ENCODE measurements around the gene APLP1. TPM values are rescaled to one million over a fixed set of nuclear protein-coding genes. Genes with fewer than 3 reads are reported as not detected.

The APLP1 gene
- total and polyA plus RNA-seq, 2 of the 4 experiments (the other 2 are of a cell fraction): 4.7 to 41.0 TPM

- in situ Hi-C loops (cut with MboI; ENCODE audit: low sequenced_read_pairs): no loop called here
- peak overlapping the region; percentile 58; the same call in 1 of the 2 replicates for H3K9ac ChIP-seq (ENCODE audit: low read depth, low read length)
- peak overlapping the region; percentile 94 for H2BK20ac ChIP-seq (ENCODE audit: low read depth, low read length)
- peak overlapping the region; percentile 77 to 98 for H4K8ac ChIP-seq (ENCODE audit: low read depth in 2 of 2, low read length in 2 of 2)
- peak overlapping the region; percentile 93 for H4K5ac ChIP-seq (ENCODE audit: low read depth, low read length)
- H3K4me3 ChIP-seq (ENCODE audit: insufficient read depth, low read depth, low read length): no peak overlapping the region
- no TSS peak for BruUV-seq (replicated peaks)
- peak overlapping the region; percentile 83 for H2BK120ac ChIP-seq (ENCODE audit: low read depth, low read length)
- ChIA-PET POLR2A (ENCODE audit: unreplicated experiment) (no interaction called here), CTCF (no interaction called here)
- DNase-seq: no peak
- H3K27me3 ChIP-seq (ENCODE audit: control insufficient read depth, insufficient read depth, low read length): no peaks in the 10 kb centered on the region
- H2AK5ac ChIP-seq (ENCODE audit: low read depth, low read length): peak overlapping the region; percentile 98
- no peak for TF ChIP-seq MXI1 (IDR thresholded peaks at IDR 0.05; ENCODE audit: borderline replicate concordance, low read depth, low read length)
- no peak for TF ChIP-seq RCOR1 (IDR thresholded peaks at IDR 0.05; ENCODE audit: insufficient replicate concordance, low read length)
- TF ChIP-seq CTCF (conservative IDR thresholded peaks at IDR 0.05; ENCODE audit: low read depth, low read length): no peak
- peaks cover 22% of the 10 kb centered on the region for H3K9me1 ChIP-seq (ENCODE audit: insufficient read depth, low read length)
- peak overlapping the region; percentile 87; the same call in 1 of the 2 replicates for H3K14ac ChIP-seq (replicated peaks; ENCODE audit: low read depth, low read length)
- peak overlapping the region; percentile 78; the same call in 1 of the 3 replicates for H2BK15ac ChIP-seq (ENCODE audit: low read depth, low read length)
- H3K4me2 ChIP-seq (ENCODE audit: low read depth, low read length): peak overlapping the region; percentile 25
- dilution Hi-C loops (cut with HindIII; ENCODE audit: low sequenced_read_pairs, unreplicated experiment): no loop called here
- peak overlapping the region; percentile 91 for H4K91ac ChIP-seq (ENCODE audit: insufficient read depth, low read depth, low read length)
- no peaks in the 10 kb centered on the region for H3K9me3 ChIP-seq (ENCODE audit: control insufficient read depth, insufficient read depth, low read length)
- H3K4me1 ChIP-seq (ENCODE audit: control insufficient read depth, insufficient read depth, low read length): peaks cover 37% of the 10 kb centered on the region
- peak overlapping the region; percentile 89 for H2AFZ ChIP-seq (replicated peaks; ENCODE audit: low read length, poor library complexity)
- H4K20me1 ChIP-seq (ENCODE audit: insufficient read depth, low read length): no peaks in the 10 kb centered on the region
- no peak for ATAC-seq (ENCODE audit: low read depth)
- H3K4ac ChIP-seq (ENCODE audit: low read depth, low read length): peak overlapping the region; percentile 93
- peak overlapping the region; percentile 72 for H3K27ac ChIP-seq (ENCODE audit: insufficient read depth, low read length)
- H2AK9ac ChIP-seq (replicated peaks; ENCODE audit: low read depth, low read length, poor library complexity): peak overlapping the region; percentile 88
- peaks cover 8 to 22% of the 10 kb centered on the region in 2 experiments; a peak in 3 of 4 replicates for H3K79me1 ChIP-seq (ENCODE audit: low read depth in 1 of 2, low read length in 2 of 2)
- H3K23ac ChIP-seq (ENCODE audit: low read depth, low read length): peak overlapping the region; percentile 29; the same call in 1 of the 2 replicates
- peak overlapping the region; percentile 26 for H3K18ac ChIP-seq (ENCODE audit: low read depth, low read length)
- intact Hi-C loops (cut with micrococcal nuclease): no loop called here
- 86% methylated on average over 5 of the region's 10 CpGs; no CpG with 5 or more reads in 1 of the 2 experiments for WGBS, 2 experiments (ENCODE audit: extremely low coverage in 2 of 2, insufficient read length in 1 of 2)
- H3K56ac ChIP-seq (ENCODE audit: extremely low read depth, insufficient read depth, low read length): no peak overlapping the region
- H2BK5ac ChIP-seq (ENCODE audit: low read depth, low read length, poor library complexity, severe bottlenecking): peak overlapping the region; percentile 59
- no peaks in the 10 kb centered on the region for H3K36me3 ChIP-seq (ENCODE audit: control insufficient read depth, insufficient read depth, low read length)
Observed at GRCh38 chr19:35902870-35903475, 34.6 kb downstream of the APLP1 start.

Data from IMR-90 (cell line).